Skeletal muscle satellite cell (primary cell): ENCODE measurements around the gene ZBTB20.
A peak's percentile ranks its signal among the peaks of the same experiment; 100 is the strongest.

Source experiments
- H3K27me3 ChIP-seq: 2 replicates; pipeline ENCODE4 v1.7.0; 2013; ENCODE audit warnings: low read length; ENCODE audit not compliant: control insufficient read depth, insufficient read depth
- H3K36me3 ChIP-seq: 2 replicates; pipeline ENCODE4 v1.7.0; 2013; ENCODE audit warnings: mild to moderate bottlenecking, control low read depth, low read length; ENCODE audit not compliant: insufficient read depth
- H3K4me1 ChIP-seq: 2 replicates; pipeline ENCODE4 v1.7.0; 2013; ENCODE audit warnings: low read length; ENCODE audit not compliant: control insufficient read depth, insufficient read depth
- H3K4me2 ChIP-seq: 2 replicates; pipeline ENCODE4 v1.7.0; 2013; ENCODE audit warnings: mild to moderate bottlenecking, low read length
- H3K4me3 ChIP-seq: 2 replicates; pipeline ENCODE4 v1.7.0; 2013; ENCODE audit warnings: low read length
- H3K9ac ChIP-seq: 2 replicates; pipeline ENCODE4 v1.7.0; 2013; ENCODE audit warnings: mild to moderate bottlenecking, low read depth, low read length, moderate library complexity
- H3K9me3 ChIP-seq: replicated peaks from 2 replicates; pipeline ENCODE4 v1.7.0; 2013; ENCODE audit warnings: mild to moderate bottlenecking, control low read depth, low read length

Gene ZBTB20

DNA sequence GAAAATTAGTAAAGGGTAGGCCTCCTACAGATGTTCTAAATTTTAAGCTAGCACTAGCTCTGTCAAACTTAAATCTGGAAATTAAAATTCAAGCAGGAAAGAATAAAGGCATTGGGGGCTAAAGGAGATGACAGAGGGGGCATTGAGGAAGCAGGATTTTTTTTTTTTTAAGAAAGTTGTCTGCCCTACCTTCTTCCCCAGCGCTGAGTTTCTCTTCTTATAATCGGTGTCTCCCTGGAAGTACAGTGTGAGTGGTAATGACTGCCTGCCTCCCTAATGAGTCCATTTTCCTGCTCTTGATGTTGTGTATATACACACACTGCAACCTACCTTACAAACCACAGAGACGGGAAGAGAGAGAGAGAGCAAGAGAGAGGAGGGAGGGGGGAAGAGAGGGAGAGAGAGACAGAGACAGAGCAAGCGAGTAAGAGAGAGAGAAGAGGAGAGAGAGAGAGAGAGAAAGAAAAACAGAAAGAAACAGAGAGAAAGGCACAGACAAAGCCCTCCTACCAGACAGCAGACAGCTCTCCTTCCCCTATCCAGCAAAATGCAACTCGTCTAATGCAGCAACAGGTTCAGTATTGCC is 47.0 kb downstream of the ZBTB20 start:
- Histone ChIP-seq H3K36me3 (no peaks in the 10 kb centered on the region), H3K9me3 (no peaks in the 10 kb centered on the region), H3K4me3 (peak overlapping the region; percentile 58), H3K9ac (peak overlapping the region; percentile 50), H3K27me3 (no peaks in the 10 kb centered on the region), H3K4me2 (peak overlapping the region; percentile 75), H3K4me1 (peaks cover 15% of the 10 kb centered on the region)

DNA sequence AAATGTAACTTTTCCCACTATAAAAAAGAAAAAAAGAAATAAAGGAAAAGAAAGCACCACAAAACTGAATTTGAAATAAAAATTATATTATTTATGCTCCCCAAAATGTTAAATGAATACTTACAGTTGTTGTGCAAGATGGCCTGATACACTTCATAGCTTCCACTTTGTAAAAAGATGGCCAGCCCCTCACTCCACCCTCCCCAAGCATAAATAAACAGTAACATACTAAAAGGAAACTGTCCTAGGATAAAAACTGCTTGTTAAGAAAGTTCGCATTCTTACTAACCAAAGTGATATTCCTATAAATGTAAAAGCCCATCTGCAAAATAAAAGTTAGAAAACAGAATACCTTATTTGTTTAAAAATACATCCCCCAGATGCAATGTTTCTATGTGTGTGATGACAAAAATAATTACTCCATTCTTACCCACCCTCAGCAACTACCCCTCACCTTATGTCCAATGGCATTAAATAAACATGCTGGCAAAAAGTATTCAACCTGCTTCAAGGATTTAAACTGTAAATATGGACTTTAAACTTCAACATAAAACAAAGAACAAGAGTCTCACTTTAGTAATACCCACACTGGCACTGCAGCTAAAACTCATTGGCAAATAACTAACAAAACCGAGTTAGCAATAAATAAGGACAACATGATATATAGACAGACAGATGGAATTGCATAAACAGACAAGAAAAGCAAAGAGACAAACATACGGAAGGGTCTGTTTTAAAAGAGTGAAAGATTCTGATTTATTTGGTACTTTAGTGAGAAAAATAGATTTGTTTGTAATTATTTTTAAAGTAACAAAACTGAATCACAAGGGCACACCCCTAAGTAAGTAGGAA is 47.7 kb downstream of the ZBTB20 start:
- Histone ChIP-seq H3K4me1 (peaks cover 15% of the 10 kb centered on the region), H3K36me3 (no peaks in the 10 kb centered on the region), H3K9ac (peak overlapping the region; percentile 50), H3K4me2 (peak overlapping the region; percentile 75), H3K9me3 (no peaks in the 10 kb centered on the region), H3K27me3 (no peaks in the 10 kb centered on the region), H3K4me3 (peak overlapping the region; percentile 58)

DNA sequence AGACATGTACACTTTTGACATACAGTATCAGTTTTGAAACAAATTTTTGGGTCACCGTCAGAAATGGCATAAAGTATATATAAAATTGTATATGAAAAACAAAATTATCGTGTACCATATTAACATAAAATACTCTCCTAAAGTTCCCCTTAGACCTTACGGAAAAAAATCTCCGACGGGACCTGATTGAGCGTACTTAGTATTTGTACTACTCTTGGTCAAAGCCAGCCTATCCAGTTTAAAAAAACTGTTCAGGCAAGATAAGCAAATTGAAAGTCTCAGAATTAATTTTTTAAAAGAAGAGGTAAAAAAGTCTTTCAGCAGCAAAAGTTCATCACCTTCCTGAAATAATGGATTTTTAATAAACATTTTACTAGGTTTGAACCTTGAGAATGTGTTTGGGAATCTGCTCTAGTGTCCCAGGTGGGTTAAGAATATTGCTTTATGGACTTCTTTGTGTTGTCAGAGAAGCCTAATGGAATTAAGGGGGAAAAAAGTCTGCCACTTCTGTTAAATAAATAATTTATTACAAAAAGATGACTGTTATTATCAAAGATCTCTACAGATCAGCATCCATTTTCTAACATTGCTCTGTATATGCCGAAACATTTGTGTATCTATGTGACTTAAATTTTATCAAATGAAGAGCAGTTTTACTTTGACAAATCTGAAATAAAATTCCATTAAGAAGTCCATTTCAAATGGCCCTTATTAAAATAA is 48.6 kb downstream of the ZBTB20 start:
- Histone ChIP-seq H3K4me2 (no peak overlapping the region), H3K4me1 (peaks cover 15% of the 10 kb centered on the region), H3K36me3 (no peaks in the 10 kb centered on the region), H3K27me3 (no peaks in the 10 kb centered on the region), H3K4me3 (no peak overlapping the region), H3K9ac (no peak overlapping the region), H3K9me3 (no peaks in the 10 kb centered on the region)

DNA sequence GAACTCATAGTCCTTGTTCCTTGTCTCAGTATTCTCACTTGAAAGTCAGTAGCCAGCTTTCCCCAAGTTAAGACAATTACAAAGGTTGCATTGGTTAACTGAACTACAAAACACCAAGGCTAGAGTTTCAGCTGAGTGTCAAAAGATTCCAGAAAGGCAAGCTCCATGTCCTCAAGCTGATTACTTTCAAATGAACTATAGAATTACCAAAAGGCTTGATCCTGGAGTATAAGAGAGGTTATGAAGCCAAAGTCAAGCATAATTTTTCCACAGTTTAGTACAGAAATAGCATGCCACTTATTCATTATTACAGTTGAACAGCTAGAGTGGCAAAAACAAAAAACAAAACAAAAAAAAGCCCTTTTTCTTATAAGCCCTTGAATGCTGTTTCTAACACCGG is 51.9 kb downstream of the ZBTB20 start:
- H3K36me3 ChIP-seq: no peaks in the 10 kb centered on the region
- H3K27me3 ChIP-seq: no peaks in the 10 kb centered on the region
- no peaks in the 10 kb centered on the region for H3K9me3 ChIP-seq
- no peak overlapping the region for H3K9ac ChIP-seq
- no peak overlapping the region for H3K4me2 ChIP-seq
- H3K4me1 ChIP-seq: peaks cover 8% of the 10 kb centered on the region
- H3K4me3 ChIP-seq: no peak overlapping the region

DNA sequence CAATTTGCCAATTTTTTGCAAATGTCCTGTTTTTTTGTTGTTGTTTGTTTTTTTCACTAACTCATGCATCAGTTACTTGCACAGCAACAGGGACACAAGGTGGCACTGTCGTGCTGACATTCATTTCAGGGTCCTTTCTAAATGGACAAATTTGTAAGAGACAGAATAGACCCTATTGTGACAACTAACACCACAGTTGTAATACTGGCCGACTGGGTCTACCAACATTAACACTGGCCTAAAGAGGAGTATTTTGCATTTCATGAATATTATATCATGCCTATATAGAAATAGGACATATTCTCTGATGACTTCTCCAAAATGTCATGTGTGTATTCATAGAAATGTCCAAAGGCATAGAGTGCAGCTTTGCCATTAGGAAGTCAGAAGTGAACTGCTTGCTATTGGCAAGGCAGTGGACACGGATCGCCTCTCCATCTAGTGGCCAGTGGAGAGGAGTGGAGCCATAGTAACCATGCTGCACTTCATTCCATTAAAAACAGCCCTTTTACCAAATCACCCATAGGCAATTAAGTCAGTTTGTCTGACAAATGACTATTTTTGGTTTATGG is 54.8 kb downstream of the ZBTB20 start:
- H3K4me1 ChIP-seq: no peaks in the 10 kb centered on the region
- no peaks in the 10 kb centered on the region for H3K27me3 ChIP-seq
- H3K9ac ChIP-seq: no peak overlapping the region
- no peak overlapping the region for H3K4me2 ChIP-seq
- no peaks in the 10 kb centered on the region for H3K36me3 ChIP-seq
- H3K4me3 ChIP-seq: no peak overlapping the region
- H3K9me3 ChIP-seq: no peaks in the 10 kb centered on the region

DNA sequence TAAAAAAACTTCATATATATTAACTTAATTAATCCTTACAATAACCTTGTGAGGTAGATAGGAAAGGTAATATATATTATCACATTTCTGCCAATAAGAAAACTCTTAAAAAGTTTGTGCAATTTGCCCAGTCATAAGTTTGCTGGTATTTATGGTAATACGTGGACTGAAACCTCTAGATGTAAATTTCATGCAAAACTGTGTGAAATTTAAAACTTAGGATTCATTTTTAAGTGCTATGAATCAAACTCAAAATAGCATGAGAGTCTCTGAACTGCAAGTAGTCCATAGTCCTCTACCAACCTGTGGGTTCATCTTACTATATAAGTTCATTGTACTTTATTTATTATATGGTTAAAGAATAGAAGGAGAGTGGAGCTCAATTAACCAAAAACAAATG is 56.4 kb downstream of the ZBTB20 start:
- Histone ChIP-seq H3K4me3 (no peak overlapping the region), H3K9me3 (no peaks in the 10 kb centered on the region), H3K27me3 (no peaks in the 10 kb centered on the region), H3K4me1 (no peaks in the 10 kb centered on the region), H3K9ac (no peak overlapping the region), H3K36me3 (no peaks in the 10 kb centered on the region), H3K4me2 (no peak overlapping the region)

DNA sequence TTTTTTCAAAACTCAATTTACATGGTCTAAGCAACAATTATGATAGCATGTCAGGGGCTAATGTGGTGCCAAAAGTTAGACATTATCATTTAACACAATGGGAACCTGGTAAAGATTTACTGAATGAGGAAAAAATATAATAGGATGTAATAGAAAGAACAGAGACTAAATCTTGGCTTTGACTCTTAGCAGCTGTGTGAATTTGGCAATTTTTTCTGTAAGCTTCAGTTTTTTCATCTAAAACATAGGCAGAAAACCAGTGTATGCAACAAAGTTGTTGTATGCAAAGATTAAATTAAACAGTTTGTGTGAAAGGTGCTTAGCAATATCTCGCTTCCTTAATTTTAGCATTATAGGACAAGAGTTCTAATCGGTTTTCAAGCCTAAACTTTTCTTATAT is 57.6 kb downstream of the ZBTB20 start:
- H3K36me3 ChIP-seq: no peaks in the 10 kb centered on the region
- no peaks in the 10 kb centered on the region for H3K27me3 ChIP-seq
- no peak overlapping the region for H3K4me3 ChIP-seq
- H3K4me1 ChIP-seq: no peaks in the 10 kb centered on the region
- H3K9me3 ChIP-seq: no peaks in the 10 kb centered on the region
- no peak overlapping the region for H3K9ac ChIP-seq
- H3K4me2 ChIP-seq: no peak overlapping the region

DNA sequence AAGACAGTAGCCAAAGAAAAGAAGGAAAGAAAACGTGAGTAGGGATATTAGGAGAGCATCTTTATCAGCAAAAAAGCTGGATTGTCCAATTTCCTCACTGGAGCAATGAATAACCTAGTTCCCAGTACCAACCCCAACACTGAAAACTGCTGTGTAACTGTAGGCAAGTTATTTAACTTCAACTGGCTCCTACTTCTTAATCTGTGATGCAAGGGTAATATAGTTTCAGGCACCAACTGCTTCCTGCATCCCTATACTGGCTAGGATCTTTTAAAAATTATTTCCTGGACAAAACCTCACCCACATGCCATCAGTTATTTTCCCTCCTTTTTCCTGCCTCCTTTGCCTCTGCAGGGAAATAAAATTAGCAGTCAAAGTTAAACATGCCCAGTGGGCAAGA is 59.6 kb downstream of the ZBTB20 start:
- no peak overlapping the region for H3K9ac ChIP-seq
- H3K4me1 ChIP-seq: no peaks in the 10 kb centered on the region
- H3K4me3 ChIP-seq: no peak overlapping the region
- H3K4me2 ChIP-seq: no peak overlapping the region
- no peaks in the 10 kb centered on the region for H3K27me3 ChIP-seq
- no peaks in the 10 kb centered on the region for H3K36me3 ChIP-seq
- H3K9me3 ChIP-seq: no peaks in the 10 kb centered on the region

DNA sequence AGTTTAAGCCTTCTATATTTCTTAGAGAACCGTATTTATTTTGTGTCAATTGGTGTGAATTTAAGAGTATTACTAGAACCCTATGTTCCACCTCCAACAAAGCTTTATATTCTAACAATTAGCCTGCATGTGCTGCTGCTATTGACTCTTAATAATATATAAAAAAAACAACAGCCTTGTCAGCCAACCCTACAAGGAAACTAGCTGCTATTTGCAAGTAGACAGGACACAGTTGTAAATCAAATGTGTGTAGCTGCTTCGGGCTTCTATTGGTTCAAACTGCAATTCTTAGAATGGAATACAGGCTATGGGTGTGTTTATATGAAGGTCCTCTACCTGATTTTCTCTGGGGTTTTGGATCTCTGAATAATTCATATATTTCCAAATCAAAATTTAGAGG is 60.7 kb downstream of the ZBTB20 start:
- H3K27me3 ChIP-seq: no peaks in the 10 kb centered on the region
- no peaks in the 10 kb centered on the region for H3K4me1 ChIP-seq
- H3K9me3 ChIP-seq: no peaks in the 10 kb centered on the region
- no peak overlapping the region for H3K4me2 ChIP-seq
- no peak overlapping the region for H3K4me3 ChIP-seq
- no peaks in the 10 kb centered on the region for H3K36me3 ChIP-seq
- H3K9ac ChIP-seq: no peak overlapping the region

DNA sequence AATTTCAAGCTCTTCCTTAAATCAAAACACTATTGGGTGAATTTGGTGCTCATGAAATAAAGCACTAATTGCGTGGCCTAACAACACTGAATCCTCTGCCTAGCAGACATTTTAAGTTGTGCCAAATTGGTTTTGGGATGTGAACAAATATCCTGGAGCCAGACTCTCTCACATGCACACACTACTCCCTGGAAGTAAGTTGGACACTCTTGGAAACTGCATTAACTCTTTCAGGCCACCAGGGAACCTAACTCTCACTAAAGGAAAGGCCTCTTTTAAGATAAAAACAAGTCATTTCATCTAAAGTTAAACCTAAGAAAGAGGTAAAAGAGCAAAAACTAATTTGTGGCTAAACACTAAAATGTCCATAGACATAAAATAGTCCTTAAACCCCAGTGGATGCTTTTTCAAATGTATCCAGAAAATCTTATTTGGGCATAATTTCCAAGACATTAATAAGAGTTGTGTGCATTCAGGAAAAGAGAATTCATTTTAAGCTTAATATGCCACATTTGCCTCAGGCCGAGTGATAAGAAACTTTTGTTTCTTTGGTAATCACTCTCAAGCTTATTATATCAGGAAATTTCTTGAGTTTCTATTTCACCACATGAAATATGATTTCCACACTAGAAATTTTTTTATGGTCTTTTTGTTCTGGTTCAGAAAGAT is 61.8 kb downstream of the ZBTB20 start:
- no peak overlapping the region for H3K4me3 ChIP-seq
- no peaks in the 10 kb centered on the region for H3K36me3 ChIP-seq
- H3K4me1 ChIP-seq: no peaks in the 10 kb centered on the region
- H3K27me3 ChIP-seq: no peaks in the 10 kb centered on the region
- no peaks in the 10 kb centered on the region for H3K9me3 ChIP-seq
- H3K4me2 ChIP-seq: no peak overlapping the region
- H3K9ac ChIP-seq: no peak overlapping the region

DNA sequence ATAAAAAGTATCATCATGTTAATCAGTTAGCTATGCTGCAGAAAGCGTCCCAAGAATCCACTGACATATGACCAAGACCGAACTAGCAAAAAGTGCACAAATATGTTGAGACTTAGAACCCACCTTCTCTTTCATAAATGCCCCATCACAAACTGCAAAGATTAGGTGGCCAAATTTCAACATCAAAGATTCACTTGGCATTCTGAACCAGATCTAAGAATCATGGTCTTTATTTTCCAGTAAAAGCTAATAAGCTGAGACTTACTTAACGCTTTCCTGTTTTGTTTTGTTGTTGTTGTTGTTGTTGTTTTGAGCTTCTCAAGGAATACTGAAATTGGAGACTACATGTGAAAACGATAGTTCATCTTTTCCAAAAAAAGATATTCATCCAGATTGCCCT is 62.4 kb downstream of the ZBTB20 start:
- Histone ChIP-seq H3K9ac (no peak overlapping the region), H3K4me1 (no peaks in the 10 kb centered on the region), H3K4me3 (no peak overlapping the region), H3K4me2 (no peak overlapping the region), H3K9me3 (no peaks in the 10 kb centered on the region), H3K36me3 (no peaks in the 10 kb centered on the region), H3K27me3 (no peaks in the 10 kb centered on the region)
